ENCODE measurements around the gene IFT88.

IFT88 gene

DNA sequence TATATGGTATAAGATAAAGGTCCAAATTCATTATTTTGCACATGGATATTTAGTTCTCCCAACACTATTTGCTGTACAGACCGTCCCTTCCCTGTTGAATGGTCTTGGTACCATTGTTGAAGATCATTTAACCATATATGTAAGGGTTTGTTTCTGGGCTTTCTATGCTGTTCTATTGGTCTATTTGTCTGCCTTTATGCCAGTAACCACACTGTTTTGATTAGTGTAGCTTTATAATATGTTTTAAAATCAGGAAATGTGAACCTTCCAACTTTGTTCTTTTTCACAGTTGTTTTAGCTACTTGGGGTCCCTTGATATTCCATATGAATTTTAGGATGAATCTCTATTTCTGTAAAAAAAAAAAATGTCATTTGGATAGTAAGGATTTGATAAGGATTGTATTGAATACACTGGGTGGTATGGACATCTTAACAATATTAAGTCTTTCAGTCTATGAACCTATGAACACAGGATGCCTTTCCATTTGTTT is 16.9 kb downstream of the IFT88 start:
- no peak for TF ChIP-seq ARNTL (CRISPR knock-in tag; IDR thresholded peaks at IDR 0.05; ENCODE audit: borderline replicate concordance, low read depth)
- no peak for TF ChIP-seq TOX (CRISPR knock-in tag; IDR thresholded peaks at IDR 0.05; ENCODE audit: borderline replicate concordance)
- no peak for TF ChIP-seq RARB (CRISPR knock-in tag; IDR thresholded peaks at IDR 0.05)
- no peak for TF ChIP-seq ZNF565 (CRISPR knock-in tag; conservative IDR thresholded peaks at IDR 0.05; ENCODE audit: low read depth)
- TF ChIP-seq ZNF70 (CRISPR knock-in tag; IDR thresholded peaks at IDR 0.05) = no peak
- no peak for TF ChIP-seq ZFP30 (CRISPR knock-in tag; IDR thresholded peaks at IDR 0.05)
- TF ChIP-seq ZC3H10 (CRISPR knock-in tag; IDR thresholded peaks at IDR 0.05) = no peak
- TF ChIP-seq TSHZ2 (CRISPR knock-in tag; IDR thresholded peaks at IDR 0.05) = no peak
- no peak for TF ChIP-seq ZFP3 (CRISPR knock-in tag; IDR thresholded peaks at IDR 0.05)
- no peak for TF ChIP-seq ISL1 (CRISPR knock-in tag; IDR thresholded peaks at IDR 0.05)
- TF ChIP-seq CSDC2 (CRISPR knock-in tag; IDR thresholded peaks at IDR 0.05) = no peak
- TF ChIP-seq TCF4 (CRISPR knock-in tag; IDR thresholded peaks at IDR 0.05; ENCODE audit: borderline replicate concordance) = no peak
- no peak for TF ChIP-seq OSR1 (CRISPR knock-in tag; IDR thresholded peaks at IDR 0.05)
- ATAC-seq = no peak

GRCh38 chr13:20585371-20585770 is 18.4 kb downstream of the IFT88 start:
- TF ChIP-seq, protein P1, sequence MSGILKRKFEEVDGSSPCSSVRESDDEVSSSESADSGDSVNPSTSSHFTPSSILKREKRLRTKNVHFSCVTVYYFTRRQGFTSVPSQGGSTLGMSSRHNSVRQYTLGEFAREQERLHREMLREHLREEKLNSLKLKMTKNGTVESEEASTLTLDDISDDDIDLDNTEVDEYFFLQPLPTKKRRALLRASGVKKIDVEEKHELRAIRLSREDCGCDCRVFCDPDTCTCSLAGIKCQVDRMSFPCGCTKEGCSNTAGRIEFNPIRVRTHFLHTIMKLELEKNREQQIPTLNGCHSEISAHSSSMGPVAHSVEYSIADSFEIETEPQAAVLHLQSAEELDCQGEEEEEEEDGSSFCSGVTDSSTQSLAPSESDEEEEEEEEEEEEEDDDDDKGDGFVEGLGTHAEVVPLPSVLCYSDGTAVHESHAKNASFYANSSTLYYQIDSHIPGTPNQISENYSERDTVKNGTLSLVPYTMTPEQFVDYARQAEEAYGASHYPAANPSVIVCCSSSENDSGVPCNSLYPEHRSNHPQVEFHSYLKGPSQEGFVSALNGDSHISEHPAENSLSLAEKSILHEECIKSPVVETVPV (CRISPR knock-in tag; IDR thresholded peaks at IDR 0.05) = no peak
- TF ChIP-seq, protein P2, sequence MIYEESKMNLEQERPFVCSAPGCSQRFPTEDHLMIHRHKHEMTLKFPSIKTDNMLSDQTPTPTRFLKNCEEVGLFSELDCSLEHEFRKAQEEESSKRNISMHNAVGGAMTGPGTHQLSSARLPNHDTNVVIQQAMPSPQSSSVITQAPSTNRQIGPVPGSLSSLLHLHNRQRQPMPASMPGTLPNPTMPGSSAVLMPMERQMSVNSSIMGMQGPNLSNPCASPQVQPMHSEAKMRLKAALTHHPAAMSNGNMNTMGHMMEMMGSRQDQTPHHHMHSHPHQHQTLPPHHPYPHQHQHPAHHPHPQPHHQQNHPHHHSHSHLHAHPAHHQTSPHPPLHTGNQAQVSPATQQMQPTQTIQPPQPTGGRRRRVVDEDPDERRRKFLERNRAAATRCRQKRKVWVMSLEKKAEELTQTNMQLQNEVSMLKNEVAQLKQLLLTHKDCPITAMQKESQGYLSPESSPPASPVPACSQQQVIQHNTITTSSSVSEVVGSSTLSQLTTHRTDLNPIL (CRISPR knock-in tag; IDR thresholded peaks at IDR 0.05; ENCODE audit: low read depth) = no peak
- no peak for TF ChIP-seq ZNF565 (CRISPR knock-in tag; conservative IDR thresholded peaks at IDR 0.05; ENCODE audit: low read depth)
- TF ChIP-seq ZFP30 (CRISPR knock-in tag; IDR thresholded peaks at IDR 0.05) = no peak
- TF ChIP-seq ESRRG (CRISPR knock-in tag; IDR thresholded peaks at IDR 0.05) = no peak
- no peak for TF ChIP-seq ZFP3 (CRISPR knock-in tag; IDR thresholded peaks at IDR 0.05)
- no peak for TF ChIP-seq CSDC2 (CRISPR knock-in tag; IDR thresholded peaks at IDR 0.05)
- TF ChIP-seq SNAI2 (CRISPR knock-in tag; IDR thresholded peaks at IDR 0.05) = no peak
- TF ChIP-seq, protein P3, sequence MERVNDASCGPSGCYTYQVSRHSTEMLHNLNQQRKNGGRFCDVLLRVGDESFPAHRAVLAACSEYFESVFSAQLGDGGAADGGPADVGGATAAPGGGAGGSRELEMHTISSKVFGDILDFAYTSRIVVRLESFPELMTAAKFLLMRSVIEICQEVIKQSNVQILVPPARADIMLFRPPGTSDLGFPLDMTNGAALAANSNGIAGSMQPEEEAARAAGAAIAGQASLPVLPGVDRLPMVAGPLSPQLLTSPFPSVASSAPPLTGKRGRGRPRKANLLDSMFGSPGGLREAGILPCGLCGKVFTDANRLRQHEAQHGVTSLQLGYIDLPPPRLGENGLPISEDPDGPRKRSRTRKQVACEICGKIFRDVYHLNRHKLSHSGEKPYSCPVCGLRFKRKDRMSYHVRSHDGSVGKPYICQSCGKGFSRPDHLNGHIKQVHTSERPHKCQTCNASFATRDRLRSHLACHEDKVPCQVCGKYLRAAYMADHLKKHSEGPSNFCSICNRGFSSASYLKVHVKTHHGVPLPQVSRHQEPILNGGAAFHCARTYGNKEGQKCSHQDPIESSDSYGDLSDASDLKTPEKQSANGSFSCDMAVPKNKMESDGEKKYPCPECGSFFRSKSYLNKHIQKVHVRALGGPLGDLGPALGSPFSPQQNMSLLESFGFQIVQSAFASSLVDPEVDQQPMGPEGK (CRISPR knock-in tag; IDR thresholded peaks at IDR 0.05; ENCODE audit: borderline replicate concordance) = no peak
- no peak for TF ChIP-seq ARNTL (CRISPR knock-in tag; IDR thresholded peaks at IDR 0.05; ENCODE audit: borderline replicate concordance, low read depth)
- TF ChIP-seq TSHZ2 (CRISPR knock-in tag; IDR thresholded peaks at IDR 0.05) = no peak
- no peak for TF ChIP-seq ZNF70 (CRISPR knock-in tag; IDR thresholded peaks at IDR 0.05)
- TF ChIP-seq, protein P4, sequence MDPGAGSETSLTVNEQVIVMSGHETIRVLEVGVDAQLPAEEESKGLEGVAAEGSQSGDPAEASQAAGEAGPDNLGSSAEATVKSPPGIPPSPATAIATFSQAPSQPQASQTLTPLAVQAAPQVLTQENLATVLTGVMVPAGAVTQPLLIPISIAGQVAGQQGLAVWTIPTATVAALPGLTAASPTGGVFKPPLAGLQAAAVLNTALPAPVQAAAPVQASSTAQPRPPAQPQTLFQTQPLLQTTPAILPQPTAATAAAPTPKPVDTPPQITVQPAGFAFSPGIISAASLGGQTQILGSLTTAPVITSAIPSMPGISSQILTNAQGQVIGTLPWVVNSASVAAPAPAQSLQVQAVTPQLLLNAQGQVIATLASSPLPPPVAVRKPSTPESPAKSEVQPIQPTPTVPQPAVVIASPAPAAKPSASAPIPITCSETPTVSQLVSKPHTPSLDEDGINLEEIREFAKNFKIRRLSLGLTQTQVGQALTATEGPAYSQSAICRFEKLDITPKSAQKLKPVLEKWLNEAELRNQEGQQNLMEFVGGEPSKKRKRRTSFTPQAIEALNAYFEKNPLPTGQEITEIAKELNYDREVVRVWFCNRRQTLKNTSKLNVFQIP (CRISPR knock-in tag; IDR thresholded peaks at IDR 0.05; ENCODE audit: borderline replicate concordance, low read depth) = no peak
- no peak for TF ChIP-seq BACH2 (CRISPR knock-in tag; IDR thresholded peaks at IDR 0.05; ENCODE audit: borderline replicate concordance)
- TF ChIP-seq GLIS3 (CRISPR knock-in tag; IDR thresholded peaks at IDR 0.05) = no peak
- no peak for TF ChIP-seq ZC3H10 (CRISPR knock-in tag; IDR thresholded peaks at IDR 0.05)
- no peak for ATAC-seq
